ENCODE results near the gene CAPN2. TPM values are rescaled to one million over a fixed set of nuclear protein-coding genes. Genes with fewer than 3 reads are reported as not detected.

Gene CAPN2
- total RNA-seq, 1 donor from 2014 or later: 281 TPM

DNA sequence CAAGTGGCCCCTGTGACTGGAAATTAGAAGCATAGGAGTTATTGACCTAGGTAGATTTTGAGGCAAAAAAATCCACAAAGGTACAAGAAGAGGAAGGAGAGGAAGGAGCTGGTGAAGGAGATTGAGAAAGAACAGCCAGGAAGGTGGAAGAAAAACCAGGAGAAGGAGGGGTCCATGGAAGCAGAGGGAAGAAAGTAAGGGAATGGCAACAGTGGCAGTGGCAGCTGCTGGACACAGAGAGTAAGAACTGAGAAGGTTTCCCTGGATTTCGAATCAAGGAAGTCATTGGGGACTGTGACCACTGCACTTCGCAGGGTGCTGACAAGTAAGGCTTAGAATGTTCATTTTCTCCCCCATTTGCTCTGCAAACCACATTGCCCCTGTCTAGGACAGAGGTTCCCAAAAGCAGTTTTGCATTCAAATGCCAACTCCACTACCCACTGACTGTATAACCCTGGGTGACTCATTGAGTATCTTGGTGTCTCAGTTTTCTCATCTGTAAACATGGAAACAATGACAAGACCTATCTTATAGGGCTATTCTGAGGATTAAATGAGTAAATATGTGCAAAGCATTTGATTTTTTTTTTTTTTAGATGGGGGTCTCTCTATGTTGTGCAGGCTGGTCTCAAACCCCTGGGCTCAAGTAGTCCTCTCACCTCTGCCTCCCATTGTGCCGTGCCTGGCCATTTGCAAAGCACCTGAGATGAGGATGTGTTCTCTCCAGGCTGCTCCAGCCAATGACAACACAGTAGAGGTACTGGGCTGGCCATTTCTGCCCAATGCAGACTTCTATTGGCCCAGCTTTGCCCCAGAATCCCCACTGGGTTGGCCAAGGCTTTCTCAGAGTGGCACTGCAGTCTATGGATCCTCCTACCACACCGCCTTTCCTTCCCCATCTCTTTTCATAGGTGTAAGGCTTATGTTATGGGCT, 9.3 kb upstream of the CAPN2 start:
- DNase-seq (ENCODE audit: low read depth): no peak
- TF ChIP-seq CTCF (conservative IDR thresholded peaks at IDR 0.05; ENCODE audit: low read depth, low read length): no peak
- H3K4me3 ChIP-seq (ENCODE audit: low read depth, low read length): no peak overlapping the region

- DNase-seq (ENCODE audit: low read depth): no peak
- H3K4me3 ChIP-seq (ENCODE audit: low read depth, low read length): no peak overlapping the region
- TF ChIP-seq CTCF (conservative IDR thresholded peaks at IDR 0.05; ENCODE audit: low read depth, low read length): no peak
These were observed 8.7 kb upstream of the CAPN2 start for GRCh38 chr1:223703668-223704013.

DNA sequence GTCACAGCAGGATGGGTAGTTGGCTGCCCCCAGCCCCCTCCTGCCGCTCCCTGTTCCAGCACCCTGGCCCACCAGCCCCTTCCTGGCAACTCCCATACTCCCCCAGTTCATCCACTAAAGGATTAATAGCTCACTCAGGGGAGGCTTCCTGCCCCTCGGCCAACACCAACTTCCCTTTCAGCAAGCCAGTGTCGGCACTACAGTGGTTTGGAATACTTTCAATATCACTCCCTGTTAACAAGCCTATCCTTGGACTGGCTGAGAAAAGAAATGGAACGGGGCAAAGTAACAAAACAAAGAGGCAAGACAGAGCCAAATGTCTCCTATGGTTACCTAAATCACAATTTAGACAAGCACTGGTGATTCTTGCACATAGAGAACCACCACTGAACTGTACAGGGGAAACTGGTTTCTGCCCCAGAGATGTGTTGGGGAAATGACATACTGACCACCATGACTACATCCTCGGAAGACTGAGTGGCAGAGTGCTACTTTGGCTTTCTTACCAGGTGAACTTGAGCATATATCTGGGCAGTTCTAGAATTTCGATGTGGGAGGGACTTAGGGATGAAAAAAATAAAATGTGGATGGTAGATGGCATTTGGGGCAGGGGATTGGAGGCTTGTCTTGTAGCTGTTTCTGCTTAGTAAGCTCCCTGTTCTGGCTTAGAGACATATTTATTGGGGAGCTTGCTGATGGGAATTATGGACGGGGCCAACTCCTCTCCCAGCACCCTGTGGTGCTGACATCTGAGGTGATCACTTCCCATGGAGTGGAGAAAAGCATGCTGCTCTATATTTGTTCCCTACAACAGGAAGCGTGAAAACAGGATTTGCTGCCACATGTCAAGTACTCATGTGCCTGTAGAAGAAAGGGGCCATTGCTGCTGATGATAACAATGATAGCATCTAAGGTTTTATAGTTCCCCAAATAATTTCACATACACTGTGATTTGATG, 7.1 kb upstream of the CAPN2 start:
- no peak for TF ChIP-seq CTCF (conservative IDR thresholded peaks at IDR 0.05; ENCODE audit: low read depth, low read length)
- no peak overlapping the region for H3K4me3 ChIP-seq (ENCODE audit: low read depth, low read length)
- no peak for DNase-seq (ENCODE audit: low read depth)

GRCh38 chr1:223706077-223706973, 6.0 kb upstream of the CAPN2 start:
- DNase-seq (ENCODE audit: low read depth): no peak
- TF ChIP-seq CTCF (conservative IDR thresholded peaks at IDR 0.05; ENCODE audit: low read depth, low read length): no peak
- no peak overlapping the region for H3K4me3 ChIP-seq (ENCODE audit: low read depth, low read length)

DNA sequence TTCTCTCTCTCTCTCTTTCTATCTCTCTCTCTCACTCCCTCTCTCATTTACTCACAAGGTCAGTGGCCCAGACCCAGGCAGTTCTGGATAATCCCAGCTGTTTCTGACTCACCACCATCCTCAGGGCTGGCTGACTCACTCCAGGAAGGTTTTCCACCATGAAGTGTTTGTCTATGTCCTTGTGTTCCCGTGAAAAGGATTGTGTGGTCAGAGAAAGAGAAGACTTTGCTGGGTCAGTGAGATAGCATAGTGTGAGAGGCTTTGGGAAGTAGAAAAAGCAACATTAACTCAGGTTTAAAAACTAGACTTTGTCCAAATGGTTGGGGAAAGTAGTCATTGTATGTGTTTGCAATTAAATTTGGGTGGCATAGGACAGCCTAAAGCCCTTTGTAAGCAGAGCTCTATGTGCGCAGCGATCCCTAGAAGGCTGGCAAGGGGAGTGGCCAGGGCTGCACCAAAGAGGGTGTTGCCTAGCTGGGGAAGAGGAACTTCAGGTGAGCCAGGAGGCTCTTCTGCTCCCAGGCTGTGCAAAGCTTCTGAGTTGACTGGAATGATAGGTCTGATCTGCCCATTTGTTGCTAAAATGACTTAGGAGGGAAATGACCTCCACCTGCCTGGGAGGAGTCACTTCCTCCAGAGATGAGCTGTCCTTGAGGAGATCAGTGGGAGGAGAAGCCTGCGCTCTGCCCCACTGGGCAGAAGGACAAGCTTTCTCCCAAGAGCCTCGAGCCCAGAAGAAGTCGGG, 4.9 kb upstream of the CAPN2 start:
- peak; percentile 98 for DNase-seq (ENCODE audit: low read depth)
- TF ChIP-seq CTCF (conservative IDR thresholded peaks at IDR 0.05; ENCODE audit: low read depth, low read length): no peak
- H3K4me3 ChIP-seq (ENCODE audit: low read depth, low read length): peak overlapping the region; percentile 5

DNA sequence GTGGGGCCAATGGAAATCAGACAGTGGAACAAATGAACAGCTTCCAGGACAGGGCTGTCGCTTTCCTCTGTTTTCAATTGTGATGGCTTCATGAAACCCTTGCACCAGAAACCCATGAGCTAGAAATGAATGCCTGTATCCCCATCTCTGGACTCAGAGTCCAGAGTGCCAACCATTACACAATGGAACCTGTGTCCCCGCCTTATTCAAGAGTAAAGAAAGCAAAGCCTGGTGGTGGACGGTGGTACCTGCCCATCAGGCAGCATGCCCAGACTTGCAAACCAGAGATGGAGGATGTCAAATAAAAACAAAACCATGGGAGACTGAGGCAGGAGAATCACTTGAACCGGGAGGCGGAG, 4.4 kb upstream of the CAPN2 start:
- DNase-seq (ENCODE audit: low read depth): no peak
- peak; percentile 45 for TF ChIP-seq CTCF (conservative IDR thresholded peaks at IDR 0.05; ENCODE audit: low read depth, low read length)
- H3K4me3 ChIP-seq (ENCODE audit: low read depth, low read length): peak overlapping the region; percentile 5

Data from epithelial cell of proximal tubule (primary cell).